Measurements from ENCODE around the gene MTCP1.
A peak's percentile ranks its signal among the peaks of the same experiment; 100 is the strongest.

Gene MTCP1

GRCh38 chrX:155052738-155053498 is 18.0 kb downstream of the MTCP1 start:
- no peak for DNase-seq

GRCh38 chrX:155048977-155049619 is 21.8 kb downstream of the MTCP1 start:
- peak; percentile 66 for DNase-seq

- no peak for DNase-seq
Measured at GRCh38 chrX:155046811-155047528, 24.0 kb downstream of the MTCP1 start.

- no peak for DNase-seq
Measured at GRCh38 chrX:155046129-155046810, 24.7 kb downstream of the MTCP1 start.

- no peak for DNase-seq
Measured at GRCh38 chrX:155035688-155036087, 35.2 kb downstream of the MTCP1 start.

GRCh38 chrX:155031657-155032056 is 39.3 kb downstream of the MTCP1 start:
- DNase-seq, result no peak

- DNase-seq, result no peak
Measured at GRCh38 chrX:155028877-155029291, 42.1 kb downstream of the MTCP1 start.

GRCh38 chrX:155028129-155028528 is 42.8 kb downstream of the MTCP1 start:
- no peak for DNase-seq

- no peak for DNase-seq
Measured at GRCh38 chrX:155027509-155028066, 43.3 kb downstream of the MTCP1 start.

- peak; percentile 97 for DNase-seq
Measured at GRCh38 chrX:155026727-155027508, 44.0 kb downstream of the MTCP1 start, which contains the start of gene FUNDC2. Gene FUNDC2 (plus strand): TSS chrX:155026844. CDS start chrX:155026939, 95 bp downstream.

GRCh38 chrX:155026420-155026726 is 44.6 kb downstream of the MTCP1 start:
- DNase-seq, result no peak

GRCh38 chrX:155023907-155024833 is 46.8 kb downstream of the MTCP1 start:
- DNase-seq, result no peak

- no peak for DNase-seq
Measured at GRCh38 chrX:155022585-155022984, 48.4 kb downstream of the MTCP1 start, which contains the start of gene F8. Gene F8 (minus strand): TSS chrX:155022723. CDS start chrX:155022552, 171 bp downstream.

GRCh38 chrX:155020591-155020990 is 50.3 kb downstream of the MTCP1 start:
- no peak for DNase-seq

Measured in activated effector memory CD4-positive, alpha-beta T cell treated with anti-CD3 and anti-CD28 coated beads, Interleukin-2, amount 50 U/mL, for 16 hours (primary cell).